ENCODE data around the gene TMEM145. TPM values are rescaled to one million over a fixed set of nuclear protein-coding genes. Genes with fewer than 3 reads are reported as not detected.

The TMEM145 gene
- total RNA-seq, 1 experiment from 2014 or later: 4.9 TPM

- Histone ChIP-seq H3K4me3 (ENCODE audit: low read depth, low read length, poor library complexity, severe bottlenecking) (peak overlapping the region; percentile 74), H3K9me3 (ENCODE audit: low read depth, low read length, poor library complexity, severe bottlenecking) (no peaks in the 10 kb centered on the region), H3K27me3 (replicated peaks; ENCODE audit: insufficient read depth, low read depth, low read length, poor library complexity) (no peaks in the 10 kb centered on the region), H3K36me3 (ENCODE audit: insufficient read depth, low read length, poor library complexity, severe bottlenecking) (peaks cover 43% of the 10 kb centered on the region), H3K4me1 (ENCODE audit: insufficient read depth, low read length, poor library complexity, severe bottlenecking) (peaks cover 41% of the 10 kb centered on the region), H3K27ac (ENCODE audit: low read depth, low read length, poor library complexity, severe bottlenecking) (peak overlapping the region; percentile 82)
- intact Hi-C loops (cut with micrococcal nuclease; ENCODE audit: unreplicated experiment): no loop called here
- ChIA-PET POLR2A (ENCODE audit: low non-redundant PET) (no interaction called here), CTCF (no interaction called here)
- no peak for DNase-seq (ENCODE audit: low spot score)
- no TSS peak for BruUV-seq (replicated peaks)
- TF ChIP-seq EZH2 (IDR thresholded peaks at IDR 0.05; ENCODE audit: borderline replicate concordance, low read depth, low read length, poor library complexity, severe bottlenecking) (no peak), CTCF (conservative IDR thresholded peaks at IDR 0.05; ENCODE audit: low read depth, low read length) (no peak)
Observed at GRCh38 chr19:42285988-42286348, 27.1 kb upstream of the TMEM145 start.

GRCh38 chr19:42286349-42287016, 26.6 kb upstream of the TMEM145 start:
- Histone ChIP-seq H3K9me3 (ENCODE audit: low read depth, low read length, poor library complexity, severe bottlenecking) (no peaks in the 10 kb centered on the region), H3K4me3 (ENCODE audit: low read depth, low read length, poor library complexity, severe bottlenecking) (peak overlapping the region; percentile 74), H3K27ac (ENCODE audit: low read depth, low read length, poor library complexity, severe bottlenecking) (peak overlapping the region; percentile 82), H3K36me3 (ENCODE audit: insufficient read depth, low read length, poor library complexity, severe bottlenecking) (peaks cover 48% of the 10 kb centered on the region), H3K27me3 (replicated peaks; ENCODE audit: insufficient read depth, low read depth, low read length, poor library complexity) (no peaks in the 10 kb centered on the region), H3K4me1 (ENCODE audit: insufficient read depth, low read length, poor library complexity, severe bottlenecking) (peaks cover 38% of the 10 kb centered on the region)
- ChIA-PET CTCF (no interaction called here), POLR2A (ENCODE audit: low non-redundant PET) (no interaction called here)
- DNase-seq (ENCODE audit: low spot score): peak; percentile 62
- no TSS peak for BruUV-seq (replicated peaks)
- intact Hi-C loops (cut with micrococcal nuclease; ENCODE audit: unreplicated experiment): no loop called here
- TF ChIP-seq CTCF (conservative IDR thresholded peaks at IDR 0.05; ENCODE audit: low read depth, low read length): no peak
- TF ChIP-seq EZH2 (IDR thresholded peaks at IDR 0.05; ENCODE audit: borderline replicate concordance, low read depth, low read length, poor library complexity, severe bottlenecking): no peak

DNA sequence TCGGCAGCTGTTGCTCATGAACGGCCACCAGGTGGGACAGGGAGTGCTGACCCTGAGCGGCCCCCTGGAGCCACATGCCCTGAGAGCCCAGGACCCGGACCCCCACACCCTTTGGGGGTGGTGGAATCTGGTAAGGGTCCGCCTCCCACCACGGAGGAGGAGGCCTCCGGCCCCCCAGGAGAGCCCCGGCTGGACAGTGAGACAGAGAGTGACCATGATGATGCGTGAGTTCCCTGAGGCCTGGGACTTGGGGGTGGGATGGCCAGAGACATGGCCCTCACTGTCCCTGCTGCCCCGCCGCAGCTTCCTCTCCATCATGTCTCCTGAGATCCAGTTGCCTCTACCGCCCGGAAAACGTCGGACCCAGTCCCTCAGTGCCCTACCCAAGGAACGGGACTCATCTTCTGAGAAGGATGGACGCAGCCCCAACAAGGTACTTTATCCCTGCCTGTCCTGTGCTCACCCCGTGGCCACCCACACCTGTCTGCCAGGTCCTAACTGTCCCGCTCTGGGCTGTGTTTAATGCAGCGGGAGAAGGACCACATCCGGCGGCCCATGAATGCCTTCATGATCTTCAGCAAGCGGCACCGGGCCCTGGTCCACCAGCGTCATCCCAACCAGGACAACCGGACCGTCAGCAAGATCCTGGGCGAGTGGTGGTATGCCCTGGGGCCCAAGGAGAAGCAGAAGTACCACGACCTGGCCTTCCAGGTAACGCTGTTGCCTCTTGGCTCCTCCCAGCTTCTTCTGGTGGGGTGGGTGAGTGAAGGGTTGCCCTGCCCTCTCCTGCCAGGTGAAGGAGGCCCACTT, 25.9 kb upstream of the TMEM145 start:
- ChIA-PET POLR2A (ENCODE audit: low non-redundant PET) (no interaction called here), CTCF (no interaction called here)
- no peak for DNase-seq (ENCODE audit: low spot score)
- intact Hi-C loops (cut with micrococcal nuclease; ENCODE audit: unreplicated experiment): no loop called here
- H3K4me3 ChIP-seq (ENCODE audit: low read depth, low read length, poor library complexity, severe bottlenecking): no peak overlapping the region
- H3K36me3 ChIP-seq (ENCODE audit: insufficient read depth, low read length, poor library complexity, severe bottlenecking): peaks cover 55% of the 10 kb centered on the region
- H3K27me3 ChIP-seq (replicated peaks; ENCODE audit: insufficient read depth, low read depth, low read length, poor library complexity): no peaks in the 10 kb centered on the region
- peak overlapping the region; percentile 82 for H3K27ac ChIP-seq (ENCODE audit: low read depth, low read length, poor library complexity, severe bottlenecking)
- no peaks in the 10 kb centered on the region for H3K9me3 ChIP-seq (ENCODE audit: low read depth, low read length, poor library complexity, severe bottlenecking)
- TSS peak; percentile 9 for BruUV-seq (replicated peaks)
- H3K4me1 ChIP-seq (ENCODE audit: insufficient read depth, low read length, poor library complexity, severe bottlenecking): peaks cover 30% of the 10 kb centered on the region
- no peak for TF ChIP-seq CTCF (conservative IDR thresholded peaks at IDR 0.05; ENCODE audit: low read depth, low read length)
- TF ChIP-seq EZH2 (IDR thresholded peaks at IDR 0.05; ENCODE audit: borderline replicate concordance, low read depth, low read length, poor library complexity, severe bottlenecking): no peak

Measured in A673 (cell line).